ENCODE measurements around the gene CREB3L2. TPM values are rescaled to one million over a fixed set of nuclear protein-coding genes. Genes with fewer than 3 reads are reported as not detected.

CREB3L2 gene
- total RNA-seq, 2 experiments from 2014 or later, result 21.0 to 24.4 TPM

GRCh38 chr7:138024765-138025164 is 22.9 kb upstream of the CREB3L2 start:
- no peak overlapping the region for H3K27ac Mint-ChIP-seq
- ChIA-PET POLR2A (no interaction called here), CTCF (interaction anchor here (0.8 to 2.5 kb wide), 2 partner anchors 22 to 224 kb away, joined by 3 to 9 read pairs; no protein-coding TSS in a partner anchor)
- peaks cover 2% of the 10 kb centered on the region for H3K27me3 Mint-ChIP-seq
- no peak overlapping the region for H3K4me3 Mint-ChIP-seq
- no peak for TF ChIP-seq CTCF (IDR thresholded peaks at IDR 0.05)
- ATAC-seq (no peak), DNase-seq (no peak)
- no peaks in the 10 kb centered on the region for H3K36me3 Mint-ChIP-seq (ENCODE audit: low read depth)
- intact Hi-C loops (cut with micrococcal nuclease), result no loop called here
- peaks cover 7% of the 10 kb centered on the region for H3K9me3 Mint-ChIP-seq
- H3K4me1 Mint-ChIP-seq (ENCODE audit: low read depth), result peaks cover 6% of the 10 kb centered on the region

GRCh38 chr7:138024343-138024691 is 22.4 kb upstream of the CREB3L2 start:
- Mint-ChIP-seq H3K4me1 (ENCODE audit: low read depth) (peaks cover 6% of the 10 kb centered on the region), H3K27ac (no peak overlapping the region), H3K9me3 (peaks cover 7% of the 10 kb centered on the region), H3K36me3 (ENCODE audit: low read depth) (no peaks in the 10 kb centered on the region), H3K4me3 (no peak overlapping the region), H3K27me3 (peaks cover 2% of the 10 kb centered on the region)
- no peak for TF ChIP-seq CTCF (IDR thresholded peaks at IDR 0.05)
- ChIA-PET POLR2A (interaction anchor here (0.7 kb wide), 1 partner anchor 151 kb away, joined by 3 read pairs; no protein-coding TSS in a partner anchor), CTCF (interaction anchor here (0.8 to 2.5 kb wide), 3 partner anchors 21 to 224 kb away, joined by 3 to 9 read pairs (median 4); no protein-coding TSS in a partner anchor)
- DNase-seq, result no peak
- intact Hi-C loops (cut with micrococcal nuclease), result no loop called here
- ATAC-seq, result no peak

DNA sequence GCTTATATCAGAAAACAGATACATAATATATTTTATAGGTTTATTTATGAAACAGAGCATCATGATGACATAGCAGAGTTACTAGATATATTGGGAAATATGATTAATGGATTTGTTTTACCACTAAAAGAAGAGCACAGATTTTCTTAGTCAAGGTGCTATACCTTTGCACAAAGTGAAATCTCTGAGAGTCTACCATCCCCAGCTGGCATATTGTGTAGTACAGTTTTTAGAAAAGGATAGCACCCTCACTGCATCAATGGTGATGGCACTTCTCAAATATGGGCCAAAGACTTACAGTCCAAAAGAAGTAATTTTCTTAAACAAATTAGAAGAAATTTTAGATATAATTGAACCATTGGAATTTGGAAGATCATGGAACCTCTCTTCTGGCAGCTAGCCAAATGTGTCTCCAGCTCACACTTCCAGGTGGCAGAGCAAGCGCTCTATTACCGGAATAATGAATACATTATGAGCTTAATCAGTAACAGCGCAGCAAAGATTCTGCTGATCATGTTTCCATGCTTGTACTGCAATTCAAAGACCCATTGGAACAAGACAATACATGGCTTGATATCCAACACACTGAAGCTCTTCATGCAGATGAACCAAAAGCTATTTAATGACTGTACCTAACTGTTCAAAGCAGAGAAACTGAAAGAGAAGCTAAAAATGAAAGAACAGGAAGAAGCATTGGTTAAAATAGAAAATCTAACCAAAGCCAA is 21.9 kb upstream of the CREB3L2 start:
- POLR2A ChIA-PET, result interaction anchor here (0.7 kb wide), 1 partner anchor 152 kb away, joined by 3 read pairs; no protein-coding TSS in a partner anchor
- CTCF ChIA-PET, result interaction anchor here (0.8 to 2.5 kb wide), 4 partner anchors 21 to 367 kb away, joined by 3 to 9 read pairs (median 5); no protein-coding TSS in a partner anchor
- H3K36me3 Mint-ChIP-seq (ENCODE audit: low read depth), result no peaks in the 10 kb centered on the region
- ATAC-seq (peak; percentile 51), DNase-seq (no peak)
- TF ChIP-seq CTCF (IDR thresholded peaks at IDR 0.05), result no peak
- H3K27ac Mint-ChIP-seq, result no peak overlapping the region
- no peak overlapping the region for H3K4me3 Mint-ChIP-seq
- H3K4me1 Mint-ChIP-seq (ENCODE audit: low read depth), result peaks cover 6% of the 10 kb centered on the region
- H3K9me3 Mint-ChIP-seq, result peaks cover 7% of the 10 kb centered on the region
- intact Hi-C loops (cut with micrococcal nuclease), result no loop called here
- peaks cover 2% of the 10 kb centered on the region for H3K27me3 Mint-ChIP-seq

GRCh38 chr7:138021889-138022288 is 20.0 kb upstream of the CREB3L2 start:
- Mint-ChIP-seq H3K4me3 (no peak overlapping the region), H3K9me3 (peaks cover 7% of the 10 kb centered on the region), H3K27me3 (peaks cover 2% of the 10 kb centered on the region), H3K27ac (no peak overlapping the region), H3K36me3 (ENCODE audit: low read depth) (no peaks in the 10 kb centered on the region), H3K4me1 (ENCODE audit: low read depth) (peaks cover 6% of the 10 kb centered on the region)
- ATAC-seq (no peak), DNase-seq (no peak)
- POLR2A ChIA-PET, result no interaction called here
- TF ChIP-seq CTCF (IDR thresholded peaks at IDR 0.05), result no peak
- CTCF ChIA-PET, result interaction anchor here (1.0 to 2.1 kb wide), 5 partner anchors 13 to 365 kb away, joined by 3 to 6 read pairs (median 5); partner anchors contain the start of gene CREB3L2
- intact Hi-C loops (cut with micrococcal nuclease), result no loop called here

DNA sequence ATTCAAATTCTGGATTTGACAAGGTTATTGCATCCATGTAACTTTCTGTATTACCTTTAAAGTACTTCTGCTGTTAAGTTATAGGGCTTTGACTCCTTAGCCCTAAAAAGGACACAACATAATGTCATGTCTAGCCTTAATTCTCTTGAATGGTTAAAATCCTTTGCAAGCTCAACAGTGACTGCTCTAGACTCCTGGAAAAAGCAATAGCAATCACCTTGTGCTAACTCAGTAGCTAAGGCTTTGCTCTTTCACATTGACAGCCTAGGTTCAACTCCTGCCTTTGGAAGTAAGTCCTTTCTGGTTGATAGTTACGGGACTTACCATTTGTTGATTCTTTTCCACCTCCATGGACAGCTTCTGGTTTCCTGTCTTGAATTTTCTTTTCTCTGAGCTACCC is 16.1 kb upstream of the CREB3L2 start:
- ChIA-PET POLR2A (no interaction called here), CTCF (interaction anchor here (1.0 to 6.1 kb wide), 6 partner anchors 9 to 361 kb away, joined by 3 to 40 read pairs (median 8); partner anchors contain the start of gene CREB3L2)
- Mint-ChIP-seq H3K27me3 (peaks cover 2% of the 10 kb centered on the region), H3K27ac (no peak overlapping the region), H3K4me1 (ENCODE audit: low read depth) (no peaks in the 10 kb centered on the region), H3K4me3 (no peak overlapping the region), H3K36me3 (ENCODE audit: low read depth) (no peaks in the 10 kb centered on the region), H3K9me3 (no peaks in the 10 kb centered on the region)
- ATAC-seq, result no peak
- TF ChIP-seq CTCF (IDR thresholded peaks at IDR 0.05), result no peak
- no peak for DNase-seq
- intact Hi-C loops (cut with micrococcal nuclease), result no loop called here

All from activated CD8-positive, alpha-beta T cell treated with anti-CD3 and anti-CD28 coated beads for 36 hours (primary cell).